ENCODE data around the gene SLC44A4. TPM values are rescaled to one million over a fixed set of nuclear protein-coding genes. Genes with fewer than 3 reads are reported as not detected.

Gene SLC44A4
- polyA plus RNA-seq (2013), result 0.08 and 0.12 TPM in 2 replicates

- no peak within 1 kb of the TSS for H2AFZ ChIP-seq (ENCODE audit: insufficient read depth, low read length, poor library complexity)
- no peak within 1 kb of the TSS for H2AK5ac ChIP-seq (ENCODE audit: low read length)
- WGBS (ENCODE audit: extremely low coverage, insufficient coverage, insufficient read length), result no CpG with 5 or more reads among the region's 18 CpGs
- no peak within 1 kb of the TSS for H3K4ac ChIP-seq (ENCODE audit: low read depth, low read length)
- no peak within 1 kb of the TSS for H3K4me2 ChIP-seq (ENCODE audit: low read length)
- no peaks in the 10 kb centered on the region for H3K27me3 ChIP-seq (ENCODE audit: insufficient read depth, low read length)
- H3K14ac ChIP-seq (ENCODE audit: low read length), result no peak within 1 kb of the TSS
- H4K8ac ChIP-seq (ENCODE audit: low read depth, low read length), result no peak within 1 kb of the TSS
- no peak within 1 kb of the TSS for H3K18ac ChIP-seq (ENCODE audit: low read length)
- H3K23ac ChIP-seq (ENCODE audit: low read length), result no peak within 1 kb of the TSS
- no peak within 1 kb of the TSS for H3K27ac ChIP-seq (ENCODE audit: low read depth, low read length)
- no peaks in the 10 kb centered on the region for H3K79me2 ChIP-seq (ENCODE audit: control insufficient read depth, insufficient read depth, low read length, poor library complexity)
- no peak within 1 kb of the TSS for H2BK120ac ChIP-seq (ENCODE audit: insufficient read depth, low read length, poor library complexity)
- no peak for DNase-seq
- peaks cover 0 to 14% of the 10 kb centered on the region in 2 experiments for H3K4me1 ChIP-seq (ENCODE audit: control insufficient read depth in 1 of 2, insufficient read depth in 2 of 2, low read length in 2 of 2)
- no peak within 1 kb of the TSS for H4K91ac ChIP-seq (ENCODE audit: low read depth, low read length)
- H3K36me3 ChIP-seq (ENCODE audit: control insufficient read depth in 1 of 2, insufficient read depth in 2 of 2, low read length in 2 of 2), result peaks cover 39% of the 10 kb centered on the region in 2 experiments
- H2BK5ac ChIP-seq (ENCODE audit: low read depth, low read length, poor library complexity), result no peak within 1 kb of the TSS
- no peak within 1 kb of the TSS for H3K4me3 ChIP-seq (ENCODE audit: low read depth, low read length)
- H3K79me1 ChIP-seq (ENCODE audit: low read length), result no peaks in the 10 kb centered on the region
- H3K9me3 ChIP-seq (ENCODE audit: insufficient read depth, low read depth, low read length), result no peaks in the 10 kb centered on the region
- no peak within 1 kb of the TSS for H2BK12ac ChIP-seq (ENCODE audit: low read length)
- no peak within 1 kb of the TSS for H3K9ac ChIP-seq (ENCODE audit: low read length)
- no peak within 1 kb of the TSS for H4K12ac ChIP-seq (ENCODE audit: low read depth, low read length)
Measured at GRCh38 chr6:31878726-31879125, at the start of gene SLC44A4. Gene SLC44A4, minus strand, starts transcription at chr6:31878997. Its CDS starts 17 bp downstream, at chr6:31878980.

- Histone ChIP-seq H4K8ac (ENCODE audit: low read depth, low read length) (no peak overlapping the region), H2BK5ac (ENCODE audit: low read depth, low read length, poor library complexity) (no peak overlapping the region), H3K23ac (ENCODE audit: low read length) (no peak overlapping the region), H4K12ac (ENCODE audit: low read depth, low read length) (no peak overlapping the region), H2AFZ (ENCODE audit: insufficient read depth, low read length, poor library complexity) (no peak overlapping the region), H3K79me2 (ENCODE audit: control insufficient read depth, insufficient read depth, low read length, poor library complexity) (no peaks in the 10 kb centered on the region), H2BK12ac (ENCODE audit: low read length) (no peak overlapping the region), H3K14ac (ENCODE audit: low read length) (no peak overlapping the region), H3K27me3 (ENCODE audit: insufficient read depth, low read length) (no peaks in the 10 kb centered on the region), H3K27ac (ENCODE audit: low read depth, low read length) (no peak overlapping the region), H3K4me1 (ENCODE audit: control insufficient read depth in 1 of 2, insufficient read depth in 2 of 2, low read length in 2 of 2) (no peaks in the 10 kb centered on the region), H3K36me3 (ENCODE audit: control insufficient read depth in 1 of 2, insufficient read depth in 2 of 2, low read length in 2 of 2) (no peaks in the 10 kb centered on the region), H3K4me3 (ENCODE audit: low read depth, low read length) (no peak overlapping the region), H3K4me2 (ENCODE audit: low read length) (no peak overlapping the region), H2AK5ac (ENCODE audit: low read length) (no peak overlapping the region), H2BK120ac (ENCODE audit: insufficient read depth, low read length, poor library complexity) (no peak overlapping the region), H4K91ac (ENCODE audit: low read depth, low read length) (no peak overlapping the region), H3K9me3 (ENCODE audit: insufficient read depth, low read depth, low read length) (no peaks in the 10 kb centered on the region), H3K18ac (ENCODE audit: low read length) (no peak overlapping the region), H3K9ac (ENCODE audit: low read length) (no peak overlapping the region), H3K4ac (ENCODE audit: low read depth, low read length) (no peak overlapping the region), H3K79me1 (ENCODE audit: low read length) (no peaks in the 10 kb centered on the region)
- DNase-seq, result no peak
- no CpG with 5 or more reads among the region's 9 CpGs for WGBS (ENCODE audit: extremely low coverage, insufficient coverage, insufficient read length)
Measured at GRCh38 chr6:31928672-31928939, 49.8 kb upstream of the SLC44A4 start.

GRCh38 chr6:31927863-31928671 is 49.3 kb upstream of the SLC44A4 start:
- no peak overlapping the region for H2AK5ac ChIP-seq (ENCODE audit: low read length)
- H3K23ac ChIP-seq (ENCODE audit: low read length), result no peak overlapping the region
- H3K18ac ChIP-seq (ENCODE audit: low read length), result no peak overlapping the region
- H3K27me3 ChIP-seq (ENCODE audit: insufficient read depth, low read length), result no peaks in the 10 kb centered on the region
- H3K27ac ChIP-seq (ENCODE audit: low read depth, low read length), result no peak overlapping the region
- no peak overlapping the region for H3K4me2 ChIP-seq (ENCODE audit: low read length)
- no peak overlapping the region for H3K9ac ChIP-seq (ENCODE audit: low read length)
- no peaks in the 10 kb centered on the region for H3K9me3 ChIP-seq (ENCODE audit: insufficient read depth, low read depth, low read length)
- H3K4ac ChIP-seq (ENCODE audit: low read depth, low read length), result no peak overlapping the region
- H3K79me2 ChIP-seq (ENCODE audit: control insufficient read depth, insufficient read depth, low read length, poor library complexity), result no peaks in the 10 kb centered on the region
- no peak overlapping the region for H3K4me3 ChIP-seq (ENCODE audit: low read depth, low read length)
- WGBS (ENCODE audit: extremely low coverage, insufficient coverage, insufficient read length), result no CpG with 5 or more reads among the region's 11 CpGs
- DNase-seq, result no peak
- no peak overlapping the region for H4K12ac ChIP-seq (ENCODE audit: low read depth, low read length)
- no peaks in the 10 kb centered on the region for H3K4me1 ChIP-seq (ENCODE audit: control insufficient read depth in 1 of 2, insufficient read depth in 2 of 2, low read length in 2 of 2)
- H2BK5ac ChIP-seq (ENCODE audit: low read depth, low read length, poor library complexity), result no peak overlapping the region
- no peaks in the 10 kb centered on the region for H3K36me3 ChIP-seq (ENCODE audit: control insufficient read depth in 1 of 2, insufficient read depth in 2 of 2, low read length in 2 of 2)
- H2AFZ ChIP-seq (ENCODE audit: insufficient read depth, low read length, poor library complexity), result no peak overlapping the region
- H3K14ac ChIP-seq (ENCODE audit: low read length), result no peak overlapping the region
- no peak overlapping the region for H4K91ac ChIP-seq (ENCODE audit: low read depth, low read length)
- no peak overlapping the region for H2BK12ac ChIP-seq (ENCODE audit: low read length)
- H2BK120ac ChIP-seq (ENCODE audit: insufficient read depth, low read length, poor library complexity), result no peak overlapping the region
- H4K8ac ChIP-seq (ENCODE audit: low read depth, low read length), result no peak overlapping the region
- no peaks in the 10 kb centered on the region for H3K79me1 ChIP-seq (ENCODE audit: low read length)

GRCh38 chr6:31927242-31927862 is 48.6 kb upstream of the SLC44A4 start, which contains the start of gene C2:
Gene C2, plus strand, starts transcription at chr6:31927717. Its CDS starts 36 bp downstream, at chr6:31927753.
- WGBS (ENCODE audit: extremely low coverage, insufficient coverage, insufficient read length), result no CpG with 5 or more reads among the region's 11 CpGs
- Histone ChIP-seq H2BK120ac (ENCODE audit: insufficient read depth, low read length, poor library complexity) (no peak within 1 kb of the TSS), H3K4ac (ENCODE audit: low read depth, low read length) (no peak within 1 kb of the TSS), H3K18ac (ENCODE audit: low read length) (no peak within 1 kb of the TSS), H2BK5ac (ENCODE audit: low read depth, low read length, poor library complexity) (no peak within 1 kb of the TSS), H2AFZ (ENCODE audit: insufficient read depth, low read length, poor library complexity) (no peak within 1 kb of the TSS), H3K79me1 (ENCODE audit: low read length) (no peaks in the 10 kb centered on the region), H2AK5ac (ENCODE audit: low read length) (no peak within 1 kb of the TSS), H4K91ac (ENCODE audit: low read depth, low read length) (no peak within 1 kb of the TSS), H3K9me3 (ENCODE audit: insufficient read depth, low read depth, low read length) (no peaks in the 10 kb centered on the region), H3K4me3 (ENCODE audit: low read depth, low read length) (no peak within 1 kb of the TSS), H3K9ac (ENCODE audit: low read length) (no peak within 1 kb of the TSS), H3K4me1 (ENCODE audit: control insufficient read depth in 1 of 2, insufficient read depth in 2 of 2, low read length in 2 of 2) (no peaks in the 10 kb centered on the region), H3K79me2 (ENCODE audit: control insufficient read depth, insufficient read depth, low read length, poor library complexity) (no peaks in the 10 kb centered on the region), H3K14ac (ENCODE audit: low read length) (no peak within 1 kb of the TSS), H3K23ac (ENCODE audit: low read length) (no peak within 1 kb of the TSS), H4K8ac (ENCODE audit: low read depth, low read length) (no peak within 1 kb of the TSS), H3K27ac (ENCODE audit: low read depth, low read length) (no peak within 1 kb of the TSS), H3K27me3 (ENCODE audit: insufficient read depth, low read length) (no peaks in the 10 kb centered on the region), H3K36me3 (ENCODE audit: control insufficient read depth in 1 of 2, insufficient read depth in 2 of 2, low read length in 2 of 2) (no peaks in the 10 kb centered on the region), H3K4me2 (ENCODE audit: low read length) (no peak within 1 kb of the TSS), H2BK12ac (ENCODE audit: low read length) (no peak within 1 kb of the TSS), H4K12ac (ENCODE audit: low read depth, low read length) (no peak within 1 kb of the TSS)
- DNase-seq, result peak in 1 of 2 donors; percentile 18

Data from trophoblast cell (in vitro differentiated cells and primary cell).